ENCODE data around the gene MEIKIN.

The MEIKIN gene

GRCh38 chr5:131973089-131973712 is 27.7 kb upstream of the MEIKIN start:
- DNase-seq, result no peak

DNA sequence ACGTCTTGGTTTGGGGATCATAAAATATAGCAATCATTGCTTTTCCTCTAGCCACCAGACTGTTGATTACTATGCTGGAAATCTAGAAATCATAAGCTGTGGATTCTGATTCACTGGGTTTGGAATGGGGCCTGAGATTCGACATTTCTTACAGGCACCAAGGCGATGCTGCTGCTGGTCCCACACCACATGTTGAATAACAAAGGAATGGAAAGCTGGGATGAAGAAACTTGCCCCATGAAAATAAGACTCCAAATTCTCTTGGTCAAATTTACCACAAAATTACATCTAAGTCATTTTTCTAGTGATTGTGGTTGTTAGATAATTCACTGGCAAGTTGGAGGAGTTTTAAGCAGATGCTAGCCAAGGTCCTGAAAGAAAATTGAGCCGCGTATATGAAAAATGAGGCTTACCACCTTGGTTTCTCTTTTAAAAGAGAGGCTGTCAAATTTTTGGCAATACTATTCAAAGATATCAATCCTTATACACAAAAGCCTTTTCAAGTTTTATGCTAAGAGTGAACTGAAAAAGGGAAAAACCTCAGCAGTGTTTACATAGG is 23.0 kb upstream of the MEIKIN start:
- no peak for DNase-seq

GRCh38 chr5:131966551-131966950 is 21.1 kb upstream of the MEIKIN start:
- DNase-seq, result no peak

DNA sequence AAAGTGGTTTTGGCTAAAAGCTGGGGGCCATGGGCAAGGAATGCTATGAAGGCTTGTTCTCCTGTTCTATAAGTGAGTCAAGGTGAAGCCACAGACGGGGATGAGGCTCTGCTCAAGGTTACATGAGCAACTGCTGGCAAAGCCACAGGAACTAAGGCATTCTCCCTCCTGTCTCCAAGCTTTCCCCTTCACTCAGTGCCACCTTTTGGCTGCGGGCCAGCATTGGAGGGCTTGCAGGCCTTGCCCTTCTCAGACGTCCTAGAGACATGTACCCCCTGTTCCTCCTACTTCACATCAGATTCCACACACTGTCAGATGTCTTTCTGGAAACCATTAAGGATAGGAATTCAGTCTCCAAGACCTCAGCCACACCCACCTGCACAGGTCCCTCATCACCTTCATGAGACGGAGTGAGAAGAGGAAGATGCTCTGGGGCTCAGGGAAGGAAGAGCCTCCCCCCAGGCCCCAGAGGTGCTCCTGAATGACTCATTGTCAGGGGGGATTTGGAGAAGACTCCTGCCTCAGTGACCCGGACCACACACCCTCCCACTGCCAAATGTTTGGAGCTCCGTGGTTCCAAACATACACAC is 20.5 kb upstream of the MEIKIN start:
- no peak for DNase-seq

- DNase-seq, result no peak
Observed at GRCh38 chr5:131959906-131960305, 14.4 kb upstream of the MEIKIN start.

- DNase-seq, result no peak
Observed at GRCh38 chr5:131959136-131959535, 13.7 kb upstream of the MEIKIN start.

DNA sequence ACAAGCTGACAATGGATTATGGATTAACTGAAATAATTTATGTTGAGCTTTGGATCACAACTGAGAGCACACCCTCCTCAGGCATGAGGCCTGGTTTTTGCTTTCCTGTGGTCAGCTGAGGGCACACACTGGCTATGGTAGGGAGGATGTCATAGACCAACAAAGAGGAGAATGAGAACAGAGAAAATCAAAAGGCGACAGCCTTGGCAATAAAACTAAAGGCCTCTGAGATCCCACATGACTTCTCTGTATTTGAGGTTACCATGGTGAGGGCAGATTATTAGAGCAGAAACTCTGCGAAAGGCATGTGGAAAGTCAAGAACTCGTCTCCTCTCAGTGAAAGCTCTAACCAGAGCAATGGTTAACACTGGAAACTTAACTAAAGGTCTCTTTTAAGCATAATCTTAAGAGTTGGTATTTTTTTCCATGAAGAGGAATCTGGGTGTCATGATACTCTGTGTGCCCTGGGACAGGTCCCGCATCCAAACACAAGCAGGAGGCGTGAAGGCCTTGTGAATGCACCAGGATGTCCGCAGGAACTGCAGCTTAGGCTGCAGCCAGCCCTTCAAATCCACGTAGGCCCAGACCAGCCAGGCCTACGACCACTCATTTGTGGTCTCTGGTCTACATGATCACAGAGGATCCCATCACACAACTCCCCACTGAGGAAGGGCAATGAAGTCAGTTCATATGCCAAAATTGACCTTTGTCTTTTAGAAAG is 12.4 kb upstream of the MEIKIN start:
- DNase-seq, result no peak

DNA sequence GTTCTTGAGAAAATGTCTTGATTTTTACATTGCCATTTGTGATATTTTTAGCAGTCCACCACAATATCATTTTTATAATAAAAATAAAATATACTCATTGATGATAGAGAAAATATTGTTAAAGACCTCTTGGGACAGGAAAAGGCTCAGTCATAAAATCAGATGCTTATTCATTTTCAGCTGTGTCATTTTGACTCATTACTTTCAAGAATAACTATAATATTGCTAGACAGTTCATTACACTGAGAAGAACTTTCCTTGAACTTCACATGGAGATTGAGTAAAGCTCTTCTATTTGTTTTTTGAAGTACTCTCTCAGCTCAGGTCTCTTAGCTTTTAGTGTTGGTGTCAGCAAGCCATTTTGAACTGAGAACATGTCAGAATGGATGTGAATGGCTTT is 8.5 kb upstream of the MEIKIN start:
- no peak for DNase-seq

- no peak for DNase-seq
Observed at GRCh38 chr5:131952301-131952857, 6.9 kb upstream of the MEIKIN start.

DNA sequence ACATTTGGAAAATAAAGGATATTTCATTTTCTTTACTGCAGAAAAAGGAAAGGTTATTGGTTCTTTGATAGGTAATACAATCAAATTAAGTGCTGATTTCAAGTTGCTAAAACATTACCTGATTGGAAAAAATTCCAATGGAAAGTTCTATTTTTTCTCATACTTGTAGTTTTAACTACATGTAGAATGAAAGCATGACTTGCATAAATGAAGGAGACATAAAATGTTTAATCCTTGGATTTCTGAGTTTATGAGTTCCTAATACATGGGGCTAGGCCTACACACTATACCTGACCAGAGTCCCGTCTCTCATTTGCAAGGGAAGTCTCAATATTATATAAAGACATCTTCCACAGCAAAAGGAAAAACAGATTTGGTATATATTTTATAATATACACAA is 5.2 kb upstream of the MEIKIN start:
- DNase-seq, result no peak

- DNase-seq, result no peak
Observed at GRCh38 chr5:131947445-131947844, 2.0 kb upstream of the MEIKIN start.

DNA sequence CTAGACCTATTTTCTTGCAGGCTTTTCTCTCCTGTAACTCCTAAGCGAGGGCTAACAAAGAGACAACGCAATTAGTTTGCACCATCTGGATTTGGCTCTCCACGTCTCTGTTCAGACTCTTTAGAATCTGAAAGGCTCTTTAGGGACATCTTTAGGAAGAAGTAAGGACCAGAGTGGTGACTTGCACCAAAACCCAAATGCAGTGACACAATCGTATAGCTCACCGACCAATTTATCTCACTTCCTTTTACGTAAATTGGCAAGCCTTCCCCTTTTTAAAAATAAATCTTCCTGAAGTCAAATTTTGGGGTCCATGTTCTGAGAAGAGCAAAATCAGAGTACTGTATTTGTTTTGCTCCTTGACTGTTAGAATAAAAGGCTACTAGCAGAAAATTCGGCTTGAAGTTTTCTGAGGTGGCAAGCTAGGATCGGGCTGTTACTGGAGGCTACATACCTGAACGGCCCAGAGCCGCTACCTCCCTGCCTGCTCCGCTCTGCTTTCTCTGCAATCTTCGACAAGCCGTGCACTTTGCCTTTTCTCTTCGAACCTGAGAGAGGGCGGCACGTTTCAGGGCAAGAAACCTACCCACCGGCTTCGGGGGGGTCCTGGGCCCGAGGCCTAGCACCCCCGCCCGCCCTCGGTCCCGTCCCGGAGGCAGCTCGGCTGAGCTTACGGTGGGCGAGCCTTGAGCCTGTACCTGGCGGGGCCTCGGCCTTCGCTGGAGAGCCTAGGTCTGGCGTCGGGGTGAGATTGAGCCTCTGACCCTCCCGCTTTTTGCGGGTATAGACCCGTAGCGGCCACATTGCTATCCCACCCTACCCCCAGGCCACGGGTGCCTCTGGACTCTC is 537 bp downstream of the MEIKIN start:
- DNase-seq, result no peak

DNA sequence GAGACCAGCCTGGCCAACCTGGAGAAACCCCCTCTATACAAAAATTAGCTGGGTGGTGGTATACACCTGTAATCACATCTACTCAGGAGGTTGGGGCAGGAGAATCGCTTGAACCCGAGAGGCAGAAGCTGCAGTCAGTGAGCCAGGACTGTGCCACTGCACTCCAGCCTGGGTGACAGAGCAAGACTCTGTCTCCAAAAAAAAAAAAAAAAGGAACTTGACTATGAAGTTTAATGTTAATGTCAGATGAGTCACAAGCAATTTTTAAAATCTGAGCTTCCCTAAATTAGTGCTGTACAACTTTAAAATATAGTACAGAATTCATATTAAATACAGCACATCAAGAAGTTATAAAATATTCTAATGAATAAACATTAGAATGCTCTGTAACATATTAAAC is 1.5 kb downstream of the MEIKIN start:
- DNase-seq, result no peak

DNA sequence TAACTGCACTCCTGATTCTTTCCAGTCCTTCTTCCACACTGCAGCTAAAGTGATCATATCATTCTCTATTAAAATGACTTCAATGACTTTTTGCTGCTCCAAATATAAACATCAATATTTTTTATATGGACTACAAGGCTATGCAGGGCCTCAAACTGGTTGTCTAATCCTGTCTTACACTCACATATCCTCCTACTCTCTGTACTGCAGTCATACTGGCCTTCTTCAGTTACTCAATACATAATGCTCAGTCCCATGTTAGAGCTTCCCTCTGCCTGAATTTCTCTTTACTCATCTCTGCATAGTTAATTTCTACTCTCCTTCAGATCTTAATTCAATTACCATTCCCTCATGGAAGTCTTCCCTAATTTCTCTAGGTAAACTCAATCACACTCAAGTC is 3.4 kb downstream of the MEIKIN start:
- DNase-seq, result no peak

- DNase-seq, result no peak
Observed at GRCh38 chr5:131939690-131940345, 5.6 kb downstream of the MEIKIN start.

- DNase-seq, result no peak
Observed at GRCh38 chr5:131932235-131932634, 13.2 kb downstream of the MEIKIN start.

DNA sequence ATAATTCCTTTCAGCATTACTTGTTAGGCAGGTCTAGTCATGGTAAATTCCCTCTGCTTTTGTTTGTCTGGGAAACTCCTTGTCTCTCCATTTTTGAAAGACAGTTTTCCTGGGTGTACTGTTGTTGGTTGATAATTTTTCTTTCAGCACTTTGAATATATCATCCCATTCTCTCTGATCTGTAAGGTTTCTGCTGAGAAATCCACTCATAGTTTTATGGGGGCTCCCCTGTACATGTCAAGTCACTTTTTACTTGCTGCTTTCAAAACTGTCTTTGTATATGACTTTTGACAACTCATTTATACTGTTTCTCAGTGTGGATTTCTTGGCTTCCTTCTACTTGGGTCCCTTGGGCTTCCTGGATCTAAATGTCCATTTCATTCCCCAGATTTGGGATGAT is 16.5 kb downstream of the MEIKIN start:
- no peak for DNase-seq

DNA sequence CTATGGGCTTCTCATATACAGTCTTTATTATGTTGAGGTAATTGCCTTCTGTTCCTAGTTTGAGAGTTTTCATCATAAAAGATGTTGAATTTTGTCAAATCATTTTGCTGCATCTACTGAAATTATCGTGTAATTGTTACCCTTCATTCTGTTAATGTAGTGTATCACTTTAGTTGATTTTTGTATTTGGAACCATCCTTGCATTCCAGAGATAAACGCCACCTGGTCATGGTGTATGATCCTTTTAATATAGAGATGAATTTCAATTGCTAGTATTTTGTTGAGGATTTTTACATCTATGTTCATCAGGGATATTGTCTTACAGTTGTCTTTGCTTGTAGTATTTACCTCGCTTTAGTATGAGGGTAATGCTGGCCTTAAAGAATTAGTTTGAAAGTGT is 19.3 kb downstream of the MEIKIN start:
- DNase-seq, result no peak

DNA sequence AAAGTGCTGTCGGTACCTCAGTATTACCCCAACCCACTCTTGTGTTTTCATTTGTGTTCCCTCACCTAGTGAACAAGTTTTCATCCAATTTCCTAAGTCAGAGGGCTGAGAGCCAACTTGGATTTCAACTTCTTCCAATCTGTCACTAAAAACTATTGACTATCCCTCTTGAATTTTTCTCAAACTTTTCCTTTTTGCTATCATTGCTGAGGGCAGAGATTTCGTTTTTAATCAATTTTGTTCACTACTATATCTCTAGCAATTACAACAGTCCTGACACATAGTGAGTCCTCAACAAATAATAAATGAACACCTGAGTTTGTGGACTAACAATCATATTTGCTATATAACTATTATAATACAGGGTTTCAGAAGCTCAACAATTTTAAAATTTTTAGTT is 29.0 kb downstream of the MEIKIN start:
- no peak for DNase-seq

DNA sequence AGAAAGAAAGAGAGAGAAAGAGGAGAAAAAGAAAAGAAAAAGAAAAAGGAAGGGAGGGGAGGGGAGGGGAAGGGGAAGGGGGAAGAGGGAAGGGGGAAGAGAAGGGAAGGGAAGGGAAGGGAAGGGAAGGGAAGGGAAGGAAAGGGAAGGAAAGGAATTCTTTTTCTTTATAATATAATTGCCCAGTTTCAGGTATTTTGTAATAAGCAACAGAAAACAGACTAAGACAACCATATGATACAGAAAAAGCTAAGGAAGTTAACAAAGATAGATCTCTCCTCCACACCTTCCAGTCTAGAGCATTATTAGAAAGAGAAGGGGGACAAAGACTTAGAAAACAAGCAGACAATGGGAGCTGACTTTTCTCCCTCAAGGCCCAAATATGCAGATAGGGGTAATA is 31.0 kb downstream of the MEIKIN start:
- no peak for DNase-seq

GRCh38 chr5:131913603-131914002 is 31.9 kb downstream of the MEIKIN start:
- DNase-seq, result no peak

DNA sequence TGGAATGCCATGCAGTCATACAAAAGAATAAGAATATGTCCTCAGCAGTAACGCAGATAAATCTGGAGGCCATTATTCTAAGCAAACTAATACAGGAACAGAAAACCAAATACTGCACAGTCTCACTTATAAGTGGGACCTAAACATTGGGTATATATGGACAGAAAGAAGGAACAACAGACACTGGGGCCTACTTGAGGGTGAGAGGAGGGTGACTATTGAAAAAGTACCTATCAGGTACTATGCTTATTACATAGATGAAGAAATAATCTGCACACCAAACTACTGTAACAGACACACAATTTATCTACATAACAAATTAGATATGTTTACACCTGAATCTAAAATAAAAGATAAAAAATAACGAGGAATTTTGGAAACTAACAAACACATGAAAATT is 38.8 kb downstream of the MEIKIN start:
- no peak for DNase-seq

All from stimulated activated CD4-positive, alpha-beta T cell treated with anti-CD3 and anti-CD28 coated beads, Interleukin-2, amount 100 ng/mL, for 24 hours (primary cell).